ENCODE data around the gene IL17RA. TPM values are rescaled to one million over a fixed set of nuclear protein-coding genes. Genes with fewer than 3 reads are reported as not detected.

IL17RA gene
- total and polyA plus RNA-seq, 2 of the 4 experiments (the other 2 are of a cell fraction) = 5.2 to 15.3 TPM

GRCh38 chr22:17098379-17098819 lies 13.6 kb downstream of the IL17RA start:
- Histone ChIP-seq H4K8ac (ENCODE audit: low read depth in 2 of 2, low read length in 2 of 2) (no peak overlapping the region), H3K9me1 (ENCODE audit: insufficient read depth, low read length) (peaks cover 9% of the 10 kb centered on the region), H2BK20ac (ENCODE audit: low read depth, low read length) (no peak overlapping the region), H3K27me3 (ENCODE audit: control insufficient read depth, insufficient read depth, low read length) (no peaks in the 10 kb centered on the region), H2BK120ac (ENCODE audit: low read depth, low read length) (no peak overlapping the region), H2AK9ac (replicated peaks; ENCODE audit: low read depth, low read length, poor library complexity) (no peak overlapping the region), H3K18ac (ENCODE audit: low read depth, low read length) (no peak overlapping the region), H3K9ac (ENCODE audit: low read depth, low read length) (no peak overlapping the region), H3K4ac (ENCODE audit: low read depth, low read length) (no peak overlapping the region), H3K4me3 (ENCODE audit: insufficient read depth, low read depth, low read length) (no peak overlapping the region), H2BK15ac (ENCODE audit: low read depth, low read length) (no peak overlapping the region), H2AK5ac (ENCODE audit: low read depth, low read length) (no peak overlapping the region), H3K79me1 (ENCODE audit: low read depth in 1 of 2, low read length in 2 of 2) (peaks cover 15 to 26% of the 10 kb centered on the region in 2 experiments), H3K9me3 (ENCODE audit: control insufficient read depth, insufficient read depth, low read length) (no peaks in the 10 kb centered on the region), H3K14ac (replicated peaks; ENCODE audit: low read depth, low read length) (no peak overlapping the region), H3K56ac (ENCODE audit: extremely low read depth, insufficient read depth, low read length) (no peak overlapping the region), H3K23ac (ENCODE audit: low read depth, low read length) (no peak overlapping the region), H3K27ac (ENCODE audit: insufficient read depth, low read length) (no peak overlapping the region), H3K4me2 (ENCODE audit: low read depth, low read length) (no peak overlapping the region), H2BK5ac (ENCODE audit: low read depth, low read length, poor library complexity, severe bottlenecking) (no peak overlapping the region), H4K5ac (ENCODE audit: low read depth, low read length) (no peak overlapping the region), H3K36me3 (ENCODE audit: control insufficient read depth, insufficient read depth, low read length) (peaks cover 45% of the 10 kb centered on the region), H2AFZ (replicated peaks; ENCODE audit: low read length, poor library complexity) (no peak overlapping the region), H3K4me1 (ENCODE audit: control insufficient read depth, insufficient read depth, low read length) (no peaks in the 10 kb centered on the region), H4K91ac (ENCODE audit: insufficient read depth, low read depth, low read length) (no peak overlapping the region), H4K20me1 (ENCODE audit: insufficient read depth, low read length) (peaks cover 24% of the 10 kb centered on the region)
- CTCF ChIA-PET = no interaction called here
- DNase-seq (no peak), ATAC-seq (ENCODE audit: low read depth) (no peak)
- in situ Hi-C loops (cut with MboI; ENCODE audit: low sequenced_read_pairs) = loop anchor here (25.0 kb wide), 1 partner anchor 714 kb away; no protein-coding TSS in a partner anchor
- 80% methylated on average over 2 of the region's 7 CpGs; no CpG with 5 or more reads in 1 of the 2 experiments for WGBS, 2 experiments (ENCODE audit: extremely low coverage in 2 of 2, insufficient read length in 1 of 2)
- no peak for TF ChIP-seq USF2 (IDR thresholded peaks at IDR 0.05; ENCODE audit: low read depth, low read length)
- TF ChIP-seq MAZ (IDR thresholded peaks at IDR 0.05; ENCODE audit: borderline replicate concordance, low read depth, low read length) = no peak
- no peak for TF ChIP-seq SMC3 (IDR thresholded peaks at IDR 0.05; ENCODE audit: low read depth, low read length)
- TF ChIP-seq POLR2A (IDR thresholded peaks at IDR 0.05; ENCODE audit: low read depth, low read length) = no peak
- TF ChIP-seq RAD21 (IDR thresholded peaks at IDR 0.05; ENCODE audit: low read length) = no peak
- TF ChIP-seq FOS (IDR thresholded peaks at IDR 0.05; ENCODE audit: low read depth, low read length) = no peak
- TF ChIP-seq MXI1 (IDR thresholded peaks at IDR 0.05; ENCODE audit: borderline replicate concordance, low read depth, low read length) = no peak
- TF ChIP-seq NFE2L2 (IDR thresholded peaks at IDR 0.05; ENCODE audit: low read depth, low read length) = no peak
- TF ChIP-seq RCOR1 (IDR thresholded peaks at IDR 0.05; ENCODE audit: insufficient replicate concordance, low read length) = no peak
- TF ChIP-seq RFX5 (IDR thresholded peaks at IDR 0.05; ENCODE audit: low read depth, low read length) = no peak
- TF ChIP-seq MAFK (IDR thresholded peaks at IDR 0.05; ENCODE audit: low read depth, low read length) = no peak
- TF ChIP-seq CTCF (conservative IDR thresholded peaks at IDR 0.05; ENCODE audit: low read depth, low read length) = no peak
- TF ChIP-seq CHD1 (IDR thresholded peaks at IDR 0.05; ENCODE audit: low read depth, low read length) = no peak
- TF ChIP-seq CEBPB (IDR thresholded peaks at IDR 0.05; ENCODE audit: low read depth, low read length) = no peak
- no peak for TF ChIP-seq BHLHE40 (IDR thresholded peaks at IDR 0.05; ENCODE audit: low read depth, low read length)
- TF ChIP-seq ELK1 (IDR thresholded peaks at IDR 0.05; ENCODE audit: borderline replicate concordance, low read depth, low read length) = no peak
- BruUV-seq (replicated peaks) = no TSS peak
- dilution Hi-C loops (cut with HindIII; ENCODE audit: low sequenced_read_pairs, unreplicated experiment) = no loop called here
- POLR2A ChIA-PET (ENCODE audit: unreplicated experiment) = no interaction called here
- intact Hi-C loops (cut with micrococcal nuclease) = no loop called here
